OCI-LY3 (cell line): ENCODE measurements around the gene DPYSL4.

Experiments used
- H2AFZ ChIP-seq: fragments of 200-600, 300-600 bp; shearing (Covaris generic); 2 replicates; pipeline ENCODE4 v1.6.0; 2014; ENCODE audit warnings: antibody characterized with exemption, low read depth, low read length
- H3K27ac ChIP-seq: fragments of 200-600, 300-600 bp; sonication (generic); 2 replicates; pipeline ENCODE4 v1.5.1; 2014; ENCODE audit warnings: mild to moderate bottlenecking, low read length, moderate library complexity, mixed read lengths
- H3K27me3 ChIP-seq: fragments of 200-600, 300-600 bp; sonication (generic); 2 replicates; pipeline ENCODE4 v1.6.1; 2014; ENCODE audit warnings: low read depth, low read length, mixed read lengths
- H3K36me3 ChIP-seq: fragments of 200-600, 300-600 bp; sonication (generic); replicated peaks from 2 replicates; pipeline ENCODE3; 2014; ENCODE audit warnings: low read depth, low read length, mixed read lengths
- H3K4me1 ChIP-seq: fragments of 300-600, 200-600 bp; sonication (generic); 2 replicates; pipeline ENCODE4 v1.6.1; 2014; ENCODE audit warnings: low read length, mixed read lengths
- H3K4me2 ChIP-seq: fragments of 200-600, 300-600 bp; sonication (generic); 2 replicates; pipeline ENCODE4 v1.6.1; 2014; ENCODE audit warnings: low read length, mixed read lengths
- H3K4me3 ChIP-seq: fragments of 300-600, 200-600 bp; sonication (generic); 2 replicates; pipeline ENCODE4 v1.5.1; 2014; ENCODE audit warnings: antibody characterized with exemption, mild to moderate bottlenecking, low read length, moderate library complexity
- H3K79me2 ChIP-seq: fragments of 300-600, 200-600 bp; shearing (Covaris generic); 2 replicates; pipeline ENCODE4 v1.6.1; 2014; ENCODE audit warnings: mild to moderate bottlenecking, low read length, mixed read lengths
- H3K9ac ChIP-seq: fragments of 300-600, 200-600 bp; shearing (Covaris generic); 2 replicates; pipeline ENCODE4 v1.6.0; 2014; ENCODE audit warnings: mild to moderate bottlenecking, low read length, moderate library complexity
- H3K9me3 ChIP-seq: fragments of 200-600, 300-600 bp; shearing (Covaris generic); 2 replicates; pipeline ENCODE4 v1.6.1; 2014; ENCODE audit warnings: low read length, mixed read lengths; ENCODE audit not compliant: insufficient read depth
- H4K20me1 ChIP-seq: fragments of 200-600, 300-600 bp; sonication (generic); 2 replicates; pipeline ENCODE4 v1.6.1; 2016; ENCODE audit warnings: low read length, mixed read lengths; ENCODE audit not compliant: insufficient read depth
- EZH2phosphoT487 ChIP-seq: fragments of 200-600 bp; shearing (Covaris generic); IDR thresholded peaks from 2 replicates; pipeline ENCODE4 v1.6.1; 2018; ENCODE audit warnings: antibody characterized with exemption, mixed run types, low read depth
- TF ChIP-seq, protein P1 (sequence below): fragments of 200-600, 300-600 bp; sonication (generic); IDR thresholded peaks from 2 replicates; pipeline ENCODE4 v1.5.1; 2014; ENCODE audit warnings: antibody characterized with exemption, low read length, low read depth

Gene DPYSL4

DNA sequence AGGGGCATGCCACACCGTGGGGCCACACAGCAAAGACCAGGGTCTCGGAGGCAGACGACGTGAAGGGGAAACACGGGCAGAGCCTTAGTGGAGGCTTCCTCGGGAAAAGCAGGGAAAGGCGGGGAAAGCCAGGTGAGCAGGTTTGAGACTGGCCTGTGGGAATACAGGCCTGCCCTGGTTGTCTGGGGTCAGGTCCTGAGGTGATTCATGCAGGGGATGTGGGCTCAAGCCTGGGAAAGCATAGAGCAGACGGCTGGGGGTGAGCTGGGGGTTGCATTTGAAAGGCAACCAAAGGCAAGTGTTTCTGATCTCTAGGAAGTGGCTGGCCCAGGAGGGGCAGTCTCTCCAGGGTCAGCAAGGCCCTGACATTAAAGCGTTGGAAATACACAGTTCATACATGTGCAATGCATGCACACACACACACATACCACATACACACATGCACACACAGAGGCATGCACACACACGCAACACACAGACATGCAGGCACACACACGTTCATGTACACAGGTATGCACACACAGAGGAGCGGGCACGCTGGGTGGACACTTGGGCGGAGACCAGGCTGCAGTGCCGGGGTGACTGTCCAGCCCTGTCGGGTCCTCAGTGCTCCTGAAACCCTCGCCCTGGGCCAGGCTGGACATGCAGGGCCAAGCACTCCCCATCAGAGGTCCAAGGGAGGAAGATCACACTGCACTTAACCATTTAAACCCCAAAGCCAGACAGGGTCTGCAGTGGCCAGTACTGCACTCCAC lies 51.8 kb downstream of the DPYSL4 start:
- Histone ChIP-seq H3K9ac (no peak overlapping the region), H2AFZ (no peak overlapping the region), H3K36me3 (no peaks in the 10 kb centered on the region), H3K79me2 (no peaks in the 10 kb centered on the region), H3K4me1 (no peaks in the 10 kb centered on the region), H4K20me1 (no peaks in the 10 kb centered on the region), H3K9me3 (no peaks in the 10 kb centered on the region), H3K4me2 (no peak overlapping the region), H3K4me3 (no peak overlapping the region), H3K27ac (no peak overlapping the region), H3K27me3 (no peaks in the 10 kb centered on the region)
- TF ChIP-seq, protein P1, sequence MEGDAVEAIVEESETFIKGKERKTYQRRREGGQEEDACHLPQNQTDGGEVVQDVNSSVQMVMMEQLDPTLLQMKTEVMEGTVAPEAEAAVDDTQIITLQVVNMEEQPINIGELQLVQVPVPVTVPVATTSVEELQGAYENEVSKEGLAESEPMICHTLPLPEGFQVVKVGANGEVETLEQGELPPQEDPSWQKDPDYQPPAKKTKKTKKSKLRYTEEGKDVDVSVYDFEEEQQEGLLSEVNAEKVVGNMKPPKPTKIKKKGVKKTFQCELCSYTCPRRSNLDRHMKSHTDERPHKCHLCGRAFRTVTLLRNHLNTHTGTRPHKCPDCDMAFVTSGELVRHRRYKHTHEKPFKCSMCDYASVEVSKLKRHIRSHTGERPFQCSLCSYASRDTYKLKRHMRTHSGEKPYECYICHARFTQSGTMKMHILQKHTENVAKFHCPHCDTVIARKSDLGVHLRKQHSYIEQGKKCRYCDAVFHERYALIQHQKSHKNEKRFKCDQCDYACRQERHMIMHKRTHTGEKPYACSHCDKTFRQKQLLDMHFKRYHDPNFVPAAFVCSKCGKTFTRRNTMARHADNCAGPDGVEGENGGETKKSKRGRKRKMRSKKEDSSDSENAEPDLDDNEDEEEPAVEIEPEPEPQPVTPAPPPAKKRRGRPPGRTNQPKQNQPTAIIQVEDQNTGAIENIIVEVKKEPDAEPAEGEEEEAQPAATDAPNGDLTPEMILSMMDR, result no peak
- no peak for TF ChIP-seq EZH2phosphoT487

DNA sequence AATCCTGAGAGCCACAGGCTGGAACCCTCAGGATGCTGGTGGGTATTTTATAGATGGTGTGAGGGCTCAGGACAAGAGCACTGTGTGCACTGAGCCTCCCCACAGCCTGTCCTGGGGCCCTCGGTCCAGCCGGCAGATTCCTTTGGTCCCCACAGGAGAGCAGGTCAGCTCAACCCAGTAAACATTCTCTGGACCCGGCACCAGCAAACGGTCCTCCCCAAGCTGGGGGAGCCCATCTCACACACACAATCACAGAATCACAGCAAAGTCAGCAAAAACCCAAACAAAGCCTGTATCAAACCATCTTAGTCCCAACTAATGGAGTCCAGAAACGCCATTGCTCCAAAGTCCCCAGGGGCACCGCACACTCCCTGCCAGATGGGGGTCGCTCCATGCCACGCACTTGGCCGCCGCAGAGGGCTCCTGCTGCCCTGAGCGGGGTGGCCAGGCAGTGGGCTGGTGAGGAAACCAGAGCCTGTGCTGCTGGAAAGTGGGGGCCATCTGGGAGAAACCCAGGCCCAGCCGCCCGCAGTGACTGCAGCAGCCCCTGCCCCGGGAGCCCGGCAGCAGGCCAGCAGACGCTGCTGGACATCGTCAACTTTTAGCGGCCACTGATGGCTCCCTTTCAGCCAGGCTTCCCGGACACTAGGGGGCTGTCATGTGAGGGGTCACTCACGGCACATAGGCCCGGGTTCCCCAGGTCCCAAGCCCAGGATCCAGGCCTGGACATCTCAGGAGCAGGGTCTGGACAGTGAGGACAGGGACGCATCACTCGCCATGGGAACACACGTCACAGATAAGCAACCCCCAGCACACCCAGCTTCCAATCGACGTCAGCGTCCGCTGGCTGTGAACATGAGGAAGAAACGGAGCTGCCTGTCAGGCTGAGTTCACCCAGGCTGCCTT lies 52.6 kb downstream of the DPYSL4 start:
- no peak overlapping the region for H2AFZ ChIP-seq
- no peak for TF ChIP-seq EZH2phosphoT487
- TF ChIP-seq, protein P1, result no peak
- H3K4me1 ChIP-seq, result no peaks in the 10 kb centered on the region
- no peaks in the 10 kb centered on the region for H3K79me2 ChIP-seq
- no peak overlapping the region for H3K4me3 ChIP-seq
- no peaks in the 10 kb centered on the region for H3K36me3 ChIP-seq
- H3K27me3 ChIP-seq, result no peaks in the 10 kb centered on the region
- no peak overlapping the region for H3K9ac ChIP-seq
- H3K9me3 ChIP-seq, result no peaks in the 10 kb centered on the region
- H3K27ac ChIP-seq, result no peak overlapping the region
- H4K20me1 ChIP-seq, result no peaks in the 10 kb centered on the region
- H3K4me2 ChIP-seq, result no peak overlapping the region

- H4K20me1 ChIP-seq, result no peaks in the 10 kb centered on the region
- no peaks in the 10 kb centered on the region for H3K4me1 ChIP-seq
These were observed 53.4 kb downstream of the DPYSL4 start for GRCh38 chr10:132240156-132240555.

DNA sequence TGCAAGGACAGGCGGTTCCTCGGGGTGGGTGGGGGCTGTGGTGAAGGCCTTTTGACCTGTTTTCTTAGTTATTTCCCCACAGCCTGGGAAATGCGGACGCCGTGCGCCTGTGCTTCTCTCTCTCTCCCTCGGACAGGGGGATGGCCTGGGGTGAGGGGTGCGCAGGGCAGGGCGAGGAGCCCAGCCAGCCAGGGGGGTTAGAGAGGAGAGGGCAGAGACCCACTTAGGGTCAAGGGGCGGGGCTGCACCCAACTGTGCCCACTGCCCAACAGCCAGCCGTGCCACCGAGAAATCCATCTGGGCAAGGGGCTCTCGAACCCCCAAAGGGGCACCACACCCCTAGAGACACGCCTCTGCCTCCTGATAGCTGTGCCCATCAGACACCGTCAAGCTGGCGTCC lies 53.8 kb downstream of the DPYSL4 start:
- H2AFZ ChIP-seq, result no peak overlapping the region
- H3K9ac ChIP-seq, result no peak overlapping the region
- no peaks in the 10 kb centered on the region for H3K9me3 ChIP-seq
- H3K27me3 ChIP-seq, result no peaks in the 10 kb centered on the region
- no peaks in the 10 kb centered on the region for H3K79me2 ChIP-seq
- no peak overlapping the region for H3K4me2 ChIP-seq
- H3K36me3 ChIP-seq, result no peaks in the 10 kb centered on the region
- no peak overlapping the region for H3K27ac ChIP-seq
- TF ChIP-seq, protein P1, result no peak
- no peak for TF ChIP-seq EZH2phosphoT487
- H4K20me1 ChIP-seq, result no peaks in the 10 kb centered on the region
- no peaks in the 10 kb centered on the region for H3K4me1 ChIP-seq
- no peak overlapping the region for H3K4me3 ChIP-seq

More at GRCh38 chr10:132240156-132240555, 53.4 kb downstream of the DPYSL4 start:
- no peak overlapping the region for H3K9ac ChIP-seq
- no peak overlapping the region for H3K4me3 ChIP-seq
- TF ChIP-seq, protein P1, result no peak
- no peak for TF ChIP-seq EZH2phosphoT487
- no peaks in the 10 kb centered on the region for H3K36me3 ChIP-seq
- H2AFZ ChIP-seq, result no peak overlapping the region
- H3K79me2 ChIP-seq, result no peaks in the 10 kb centered on the region
- H3K27me3 ChIP-seq, result no peaks in the 10 kb centered on the region
- H3K9me3 ChIP-seq, result no peaks in the 10 kb centered on the region
- no peak overlapping the region for H3K27ac ChIP-seq
- no peak overlapping the region for H3K4me2 ChIP-seq
